Colonic mucosa (tissue), 4 donors: ENCODE results near the gene HTT-AS. TPM values are rescaled to one million over a fixed set of nuclear protein-coding genes. Genes with fewer than 3 reads are reported as not detected.

Experiments used
- DNase-seq: peaks from one replicate; pipeline ENCODE4 v3.0.0-alpha.2; 2020
- H3K27ac ChIP-seq: fragments of 200-600 bp; one replicate; pipeline ENCODE4 v1.8.0; 2021
- H3K27me3 ChIP-seq: fragments of 200-600 bp; one replicate; pipeline ENCODE4 v1.8.0; 2021
- H3K36me3 ChIP-seq: fragments of 200-600 bp; one replicate; pipeline ENCODE4 v1.8.0; 2021
- H3K4me1 ChIP-seq: fragments of 200-600 bp; one replicate; pipeline ENCODE4 v1.8.0; 2021; ENCODE audit warnings: mild to moderate bottlenecking
- H3K4me3 ChIP-seq: fragments of 200-600 bp; one replicate; pipeline ENCODE4 v1.8.0; 2021
- H3K9ac ChIP-seq, 2 donors: one replicate each; pipeline ENCODE4 v1.7.0; 2013; ENCODE audit warnings: control low read depth in 2 of 2, low read depth in 2 of 2, low read length in 2 of 2
- H3K9me3 ChIP-seq: fragments of 200-600 bp; one replicate; pipeline ENCODE4 v1.8.0; 2021
- intact Hi-C: fragments of 100-400 bp; cut with DNase I; formaldehyde crosslinking; loops from one replicate; pipeline ENCODE4 v1.14.1; 2022
- total RNA-seq, 2 donors: library from RNA; stranded (reverse); fragmentation: NEBNext Ultra II Directional in 1 of 2; extraction: Animal tissue kit (Norgen Biotek cat#: 25700) in 1 of 2; gene quantifications; one replicate each; pipeline ENCODE4 v1.2.1, GENCODE V29; 2021
- TF ChIP-seq, protein P1 (sequence below): fragments of 200-600 bp; IDR thresholded peaks from one replicate; pipeline ENCODE4 v1.8.0; 2022; ENCODE audit warnings: antibody characterized with exemption, mild to moderate bottlenecking
- donor health status: healthy.
- donor health status: DM: no; HTN: no; CAD: no.
- donor health status: DM: no; HTN: no; CAD: no.

HTT-AS gene
- total RNA-seq: not detected

DNA sequence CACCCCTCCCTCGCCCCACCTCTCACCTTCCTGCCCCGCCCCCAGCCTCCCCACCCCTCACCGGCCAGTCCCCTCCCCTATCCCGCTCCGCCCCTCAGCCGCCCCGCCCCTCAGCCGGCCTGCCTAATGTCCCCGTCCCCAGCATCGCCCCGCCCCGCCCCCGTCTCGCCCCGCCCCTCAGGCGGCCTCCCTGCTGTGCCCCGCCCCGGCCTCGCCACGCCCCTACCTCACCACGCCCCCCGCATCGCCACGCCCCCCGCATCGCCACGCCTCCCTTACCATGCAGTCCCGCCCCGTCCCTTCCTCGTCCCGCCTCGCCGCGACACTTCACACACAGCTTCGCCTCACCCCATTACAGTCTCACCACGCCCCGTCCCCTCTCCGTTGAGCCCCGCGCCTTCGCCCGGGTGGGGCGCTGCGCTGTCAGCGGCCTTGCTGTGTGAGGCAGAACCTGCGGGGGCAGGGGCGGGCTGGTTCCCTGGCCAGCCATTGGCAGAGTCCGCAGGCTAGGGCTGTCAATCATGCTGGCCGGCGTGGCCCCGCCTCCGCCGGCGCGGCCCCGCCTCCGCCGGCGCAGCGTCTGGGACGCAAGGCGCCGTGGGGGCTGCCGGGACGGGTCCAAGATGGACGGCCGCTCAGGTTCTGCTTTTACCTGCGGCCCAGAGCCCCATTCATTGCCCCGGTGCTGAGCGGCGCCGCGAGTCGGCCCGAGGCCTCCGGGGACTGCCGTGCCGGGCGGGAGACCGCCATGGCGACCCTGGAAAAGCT, at the start of gene HTT-AS, which contains the start of gene HTT:
Gene HTT-AS, minus strand, starts transcription at position 461 of the 768 bp plus-strand sequence.
Gene HTT, plus strand, starts transcription at position 604 of the 768 bp plus-strand sequence. Its CDS starts 145 bp downstream, at position 749.
- peaks cover 11% of the 10 kb centered on the region for H3K4me1 ChIP-seq
- H3K27me3 ChIP-seq: no peaks in the 10 kb centered on the region
- DNase-seq: peak; percentile 99
- H3K36me3 ChIP-seq: no peaks in the 10 kb centered on the region
- no peaks in the 10 kb centered on the region for H3K9me3 ChIP-seq
- intact Hi-C loops: no loop called here
- H3K9ac ChIP-seq: peak within 1 kb of the TSS; percentile 95 to 97
- H3K27ac ChIP-seq: peak within 1 kb of the TSS; percentile 63
- TF ChIP-seq, protein P1, sequence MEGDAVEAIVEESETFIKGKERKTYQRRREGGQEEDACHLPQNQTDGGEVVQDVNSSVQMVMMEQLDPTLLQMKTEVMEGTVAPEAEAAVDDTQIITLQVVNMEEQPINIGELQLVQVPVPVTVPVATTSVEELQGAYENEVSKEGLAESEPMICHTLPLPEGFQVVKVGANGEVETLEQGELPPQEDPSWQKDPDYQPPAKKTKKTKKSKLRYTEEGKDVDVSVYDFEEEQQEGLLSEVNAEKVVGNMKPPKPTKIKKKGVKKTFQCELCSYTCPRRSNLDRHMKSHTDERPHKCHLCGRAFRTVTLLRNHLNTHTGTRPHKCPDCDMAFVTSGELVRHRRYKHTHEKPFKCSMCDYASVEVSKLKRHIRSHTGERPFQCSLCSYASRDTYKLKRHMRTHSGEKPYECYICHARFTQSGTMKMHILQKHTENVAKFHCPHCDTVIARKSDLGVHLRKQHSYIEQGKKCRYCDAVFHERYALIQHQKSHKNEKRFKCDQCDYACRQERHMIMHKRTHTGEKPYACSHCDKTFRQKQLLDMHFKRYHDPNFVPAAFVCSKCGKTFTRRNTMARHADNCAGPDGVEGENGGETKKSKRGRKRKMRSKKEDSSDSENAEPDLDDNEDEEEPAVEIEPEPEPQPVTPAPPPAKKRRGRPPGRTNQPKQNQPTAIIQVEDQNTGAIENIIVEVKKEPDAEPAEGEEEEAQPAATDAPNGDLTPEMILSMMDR: no peak
- H3K4me3 ChIP-seq: peak within 1 kb of the TSS; percentile 73

DNA sequence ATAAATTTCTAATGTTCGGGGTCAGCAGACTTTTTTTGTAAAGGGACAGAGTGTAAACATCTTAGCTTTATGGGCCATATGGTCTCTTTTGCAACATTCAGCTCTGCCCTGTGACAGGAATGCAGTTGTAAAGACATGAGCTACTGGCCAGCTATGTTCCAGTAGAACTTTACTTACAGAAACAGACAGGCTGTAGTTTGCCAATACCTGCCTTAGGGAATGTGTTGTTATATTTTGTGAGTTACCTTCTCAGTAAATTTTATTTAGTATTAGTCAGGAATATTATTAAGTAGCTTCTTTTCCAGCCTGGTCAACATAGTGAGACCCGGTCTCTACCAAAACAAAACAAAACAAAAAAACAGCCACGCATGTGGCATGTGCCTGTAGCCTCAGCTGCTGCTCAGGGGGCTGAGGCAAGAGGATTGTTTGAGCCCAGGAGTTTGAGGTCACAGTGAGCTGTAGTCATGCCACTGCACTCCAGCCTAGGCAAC, 48.9 kb upstream of the HTT-AS start:
- TF ChIP-seq, protein P1: no peak
- peak overlapping the region; percentile 2 for H3K27ac ChIP-seq
- H3K9me3 ChIP-seq: no peaks in the 10 kb centered on the region
- H3K9ac ChIP-seq: no peak overlapping the region
- no peaks in the 10 kb centered on the region for H3K27me3 ChIP-seq
- DNase-seq: no peak
- peaks cover 5% of the 10 kb centered on the region for H3K36me3 ChIP-seq
- H3K4me3 ChIP-seq: no peak overlapping the region
- intact Hi-C loops: no loop called here
- H3K4me1 ChIP-seq: no peaks in the 10 kb centered on the region

DNA sequence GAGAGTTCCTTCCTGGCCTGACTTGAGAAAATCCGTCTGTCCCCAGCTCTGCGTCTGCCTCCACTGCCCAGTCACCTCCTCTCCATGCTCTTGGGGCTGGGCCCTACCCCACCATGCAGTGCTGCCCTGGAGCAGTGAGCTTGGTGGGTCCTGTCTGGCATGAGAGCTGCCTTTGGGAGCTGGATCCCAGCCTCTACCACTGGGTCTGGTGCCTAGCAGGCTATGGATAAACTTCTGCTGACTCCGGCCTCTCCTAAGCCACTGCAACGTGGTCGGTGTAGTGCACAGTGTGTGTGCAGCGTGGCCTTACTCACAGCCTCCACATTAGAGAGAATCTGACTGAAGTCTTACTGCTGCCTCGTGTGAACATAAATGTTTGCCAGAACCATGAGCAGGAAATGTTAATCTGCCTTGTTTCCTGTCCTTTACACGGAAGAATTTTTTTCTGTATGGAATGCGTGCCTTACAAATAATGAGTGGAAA, 47.8 kb upstream of the HTT-AS start:
- H3K9me3 ChIP-seq: no peaks in the 10 kb centered on the region
- no peaks in the 10 kb centered on the region for H3K27me3 ChIP-seq
- intact Hi-C loops: no loop called here
- no peak overlapping the region for H3K9ac ChIP-seq
- no peak for DNase-seq
- H3K4me3 ChIP-seq: no peak overlapping the region
- no peaks in the 10 kb centered on the region for H3K4me1 ChIP-seq
- H3K36me3 ChIP-seq: peaks cover 5% of the 10 kb centered on the region
- TF ChIP-seq, protein P1: no peak
- H3K27ac ChIP-seq: peak overlapping the region; percentile 56

DNA sequence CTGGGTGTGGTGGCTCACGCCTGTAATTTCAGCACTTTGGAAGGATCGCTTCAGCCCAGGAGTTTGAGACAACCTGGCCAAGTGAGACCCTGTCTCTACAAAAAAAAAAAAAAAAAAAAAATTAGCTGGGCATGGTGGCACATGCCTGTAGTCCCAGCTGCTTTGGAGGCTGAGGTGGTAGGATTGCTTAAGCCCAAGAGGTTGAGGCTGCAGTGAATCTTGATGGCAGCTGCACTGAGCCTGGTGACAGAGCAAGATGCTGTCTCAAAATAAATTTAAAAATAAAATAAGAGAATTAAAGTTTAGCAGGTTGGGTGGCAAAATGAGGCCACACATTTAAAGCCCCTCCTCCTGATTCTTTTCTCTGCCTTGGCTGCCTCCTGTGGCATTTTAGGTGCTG, 47.3 kb upstream of the HTT-AS start:
- no peak for DNase-seq

DNA sequence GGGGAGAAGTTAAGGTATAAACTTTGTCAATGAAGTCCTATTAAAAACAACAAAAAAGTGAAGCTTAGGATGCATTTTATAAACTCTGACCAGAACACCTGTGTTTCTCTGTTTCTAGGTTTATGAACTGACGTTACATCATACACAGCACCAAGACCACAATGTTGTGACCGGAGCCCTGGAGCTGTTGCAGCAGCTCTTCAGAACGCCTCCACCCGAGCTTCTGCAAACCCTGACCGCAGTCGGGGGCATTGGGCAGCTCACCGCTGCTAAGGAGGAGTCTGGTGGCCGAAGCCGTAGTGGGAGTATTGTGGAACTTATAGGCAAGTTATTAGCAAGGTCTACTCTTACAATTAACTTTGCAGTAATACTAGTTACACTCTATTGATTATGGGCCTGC, 46.8 kb upstream of the HTT-AS start:
- no peak for DNase-seq
- no peak overlapping the region for H3K4me3 ChIP-seq
- H3K36me3 ChIP-seq: peaks cover 13% of the 10 kb centered on the region
- no peaks in the 10 kb centered on the region for H3K27me3 ChIP-seq
- H3K27ac ChIP-seq: no peak overlapping the region
- H3K9me3 ChIP-seq: no peaks in the 10 kb centered on the region
- no peak overlapping the region for H3K9ac ChIP-seq
- H3K4me1 ChIP-seq: no peaks in the 10 kb centered on the region
- intact Hi-C loops: no loop called here
- TF ChIP-seq, protein P1: no peak

More for the DNA sequence above, 47.3 kb upstream of the HTT-AS start:
- TF ChIP-seq, protein P1: no peak
- Histone ChIP-seq H3K36me3 (peaks cover 8% of the 10 kb centered on the region), H3K27me3 (no peaks in the 10 kb centered on the region), H3K27ac (peak overlapping the region; percentile 56), H3K4me3 (no peak overlapping the region), H3K9me3 (no peaks in the 10 kb centered on the region), H3K9ac (no peak overlapping the region), H3K4me1 (no peaks in the 10 kb centered on the region)
- intact Hi-C loops: no loop called here
